Measurements from ENCODE around the gene CDX1.

CDX1 gene

GRCh38 chr5:150206779-150207115 lies 40.2 kb downstream of the CDX1 start:
- DNase-seq (ENCODE audit: insufficient read length, low spot score) (no peak), FAIRE-seq (no peak)
- TF ChIP-seq CTCF (IDR thresholded peaks at IDR 0.05; ENCODE audit: insufficient read depth, missing control alignments), result no peak

GRCh38 chr5:150208187-150209098 lies 41.9 kb downstream of the CDX1 start:
- DNase-seq (ENCODE audit: insufficient read length, low spot score) (no peak), FAIRE-seq (no peak)
- TF ChIP-seq CTCF (IDR thresholded peaks at IDR 0.05; ENCODE audit: insufficient read depth, missing control alignments), result no peak

GRCh38 chr5:150209099-150209635 lies 42.6 kb downstream of the CDX1 start:
- FAIRE-seq (no peak), DNase-seq (ENCODE audit: insufficient read length, low spot score) (no peak)
- TF ChIP-seq CTCF (IDR thresholded peaks at IDR 0.05; ENCODE audit: insufficient read depth, missing control alignments), result no peak

GRCh38 chr5:150210644-150211043 lies 44.1 kb downstream of the CDX1 start:
- TF ChIP-seq CTCF (IDR thresholded peaks at IDR 0.05; ENCODE audit: insufficient read depth, missing control alignments), result no peak
- DNase-seq (ENCODE audit: insufficient read length, low spot score) (no peak), FAIRE-seq (no peak)

- no peak for FAIRE-seq
- no peak for TF ChIP-seq CTCF (IDR thresholded peaks at IDR 0.05; ENCODE audit: insufficient read depth, missing control alignments)
- no peak for DNase-seq (ENCODE audit: insufficient read length, low spot score)
Measured at GRCh38 chr5:150211156-150212030, 44.8 kb downstream of the CDX1 start.

- FAIRE-seq (no peak), DNase-seq (ENCODE audit: insufficient read length, low spot score) (no peak)
- TF ChIP-seq CTCF (IDR thresholded peaks at IDR 0.05; ENCODE audit: insufficient read depth, missing control alignments), result no peak
Measured at GRCh38 chr5:150213530-150213929, 47.0 kb downstream of the CDX1 start.

All from D721Med (cell line).